Umbilical cord (tissue), 2 donors: ENCODE results near the gene IL17RA. TPM values are rescaled to one million over a fixed set of nuclear protein-coding genes. Genes with fewer than 3 reads are reported as not detected.

ENCODE experiments used
- DNase-seq: peaks from one replicate; pipeline ENCODE4 v3.0.0-alpha.2; 2015; ENCODE audit warnings: low spot score
- total RNA-seq: library from RNA; depleted of rRNA; stranded (reverse); fragments of >200 nt; gene quantifications from one replicate; pipeline ENCODE4 v1.2.3, GENCODE V29; 2014; ENCODE audit warnings: low replicate concordance; ENCODE audit not compliant: insufficient read depth

Gene IL17RA
- total RNA-seq, 1 donor from 2014 or later = 9.6 TPM

- no peak for DNase-seq
Measured at GRCh38 chr22:17079572-17079971, 5.2 kb upstream of the IL17RA start.

GRCh38 chr22:17083255-17083654, 1.5 kb upstream of the IL17RA start:
- DNase-seq = no peak

DNA sequence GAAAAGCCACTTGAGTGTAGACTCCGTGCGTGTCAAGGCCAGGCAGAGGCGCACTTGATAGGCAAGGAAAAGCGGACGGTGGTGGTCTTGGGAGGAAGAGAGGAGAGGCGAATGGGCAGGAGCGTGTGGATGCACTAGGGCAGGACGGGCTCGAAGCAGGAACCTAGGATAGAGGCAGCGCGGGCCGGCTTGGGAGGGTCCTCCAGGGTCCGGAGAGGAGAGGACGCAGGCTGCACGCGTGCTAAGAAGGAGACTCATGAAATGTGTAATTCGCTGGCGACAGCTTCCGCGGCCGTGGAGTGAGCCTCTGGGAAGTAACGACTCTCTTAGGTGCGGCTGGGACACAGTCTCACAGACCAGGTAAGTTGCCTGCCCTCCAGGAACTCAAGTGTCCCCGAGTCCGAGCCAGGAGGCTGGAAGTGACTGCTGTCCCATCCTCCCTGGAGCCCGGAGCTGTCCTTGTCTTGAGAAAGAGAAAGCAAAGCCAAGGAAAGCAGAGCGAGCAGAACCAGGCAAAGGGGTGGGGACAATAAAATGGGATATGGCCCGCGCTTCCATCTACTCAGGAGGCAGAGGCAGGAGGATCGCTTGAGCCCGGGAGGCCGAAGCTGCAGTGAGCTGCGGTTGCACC, 874 bp upstream of the IL17RA start:
- DNase-seq = no peak

DNA sequence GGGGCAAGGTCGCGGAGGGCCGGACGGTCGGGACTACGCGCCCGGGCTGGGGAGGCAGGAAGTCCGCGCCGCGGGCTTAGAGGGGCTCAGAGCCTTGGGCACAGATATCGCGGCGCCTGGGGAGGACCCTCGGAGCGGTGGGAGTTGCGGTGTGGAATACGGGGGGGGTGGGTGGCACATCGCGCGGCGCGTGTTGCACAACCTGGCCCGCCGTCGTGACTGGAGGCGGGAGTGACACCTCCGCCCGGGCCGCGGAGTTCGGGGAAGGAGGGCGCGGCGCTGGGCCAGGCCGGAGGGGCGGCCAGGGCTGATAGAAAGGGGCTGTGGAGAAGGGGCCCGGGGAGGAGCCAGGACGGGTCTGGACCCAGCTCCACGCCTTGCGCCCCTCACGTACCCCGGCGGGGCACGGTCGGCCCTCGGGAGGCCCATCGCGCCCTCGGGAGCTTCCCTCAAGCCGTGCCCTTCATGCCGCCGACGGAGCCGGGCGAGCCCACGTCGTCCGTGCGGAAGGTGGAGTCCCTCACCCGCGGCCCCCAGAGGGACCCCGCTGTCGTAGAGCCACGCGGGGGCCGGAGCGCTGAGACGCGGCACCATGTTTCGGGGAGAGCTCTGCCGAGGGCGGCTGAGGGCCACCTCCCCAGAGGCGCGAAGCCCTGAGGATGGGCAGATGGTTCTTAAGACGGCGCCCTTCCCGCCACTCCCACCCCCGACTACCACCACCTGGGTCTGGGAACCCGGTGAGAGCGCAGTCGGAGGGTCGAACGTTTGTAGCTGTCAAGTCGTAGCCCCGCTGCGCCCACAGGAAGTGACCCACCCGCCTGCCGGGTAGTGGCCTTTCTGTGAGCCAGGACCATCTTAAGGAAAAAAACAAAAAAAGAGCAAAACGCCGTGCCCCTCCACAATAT, 729 bp downstream of the IL17RA start:
- DNase-seq = no peak

GRCh38 chr22:17086296-17086695, 1.5 kb downstream of the IL17RA start:
- no peak for DNase-seq

DNA sequence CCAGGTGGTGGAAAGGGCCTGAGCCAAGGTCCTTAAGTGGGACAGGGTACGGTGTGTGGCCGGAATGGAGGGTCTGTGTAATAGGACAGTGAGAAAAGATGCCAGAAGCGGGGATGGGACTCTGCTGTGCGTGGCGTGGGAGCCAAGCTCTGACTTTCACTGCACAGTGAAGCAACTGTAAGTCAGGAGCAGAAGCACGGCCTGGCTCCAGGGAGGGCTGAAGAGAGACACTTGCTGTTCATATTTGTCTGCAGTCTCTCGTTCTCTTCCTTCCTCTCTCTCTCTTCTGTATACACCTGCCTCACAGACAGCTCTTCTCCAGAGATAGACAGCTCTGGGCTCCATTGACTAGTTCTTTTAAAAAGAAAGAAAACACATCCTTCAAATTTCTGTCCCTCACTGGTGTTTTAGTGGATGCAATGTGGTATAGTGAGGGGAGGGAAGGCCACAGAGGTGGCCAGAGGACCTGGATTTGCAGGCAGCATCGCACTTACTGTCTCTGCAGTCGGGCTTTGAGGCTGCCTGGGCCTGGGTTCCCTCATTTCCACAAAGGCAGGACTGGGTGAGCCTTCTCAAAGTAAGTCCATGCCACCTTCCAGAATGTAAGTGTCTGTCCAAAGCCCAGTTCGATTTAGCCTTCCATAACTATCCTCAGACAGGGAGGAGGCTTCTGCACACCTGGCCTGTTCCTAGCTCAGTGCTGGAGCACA, 2.1 kb downstream of the IL17RA start:
- DNase-seq = no peak

GRCh38 chr22:17087498-17088131, 2.8 kb downstream of the IL17RA start:
- no peak for DNase-seq

GRCh38 chr22:17090550-17090949, 5.8 kb downstream of the IL17RA start:
- DNase-seq = no peak

GRCh38 chr22:17091851-17092250, 7.1 kb downstream of the IL17RA start:
- no peak for DNase-seq

DNA sequence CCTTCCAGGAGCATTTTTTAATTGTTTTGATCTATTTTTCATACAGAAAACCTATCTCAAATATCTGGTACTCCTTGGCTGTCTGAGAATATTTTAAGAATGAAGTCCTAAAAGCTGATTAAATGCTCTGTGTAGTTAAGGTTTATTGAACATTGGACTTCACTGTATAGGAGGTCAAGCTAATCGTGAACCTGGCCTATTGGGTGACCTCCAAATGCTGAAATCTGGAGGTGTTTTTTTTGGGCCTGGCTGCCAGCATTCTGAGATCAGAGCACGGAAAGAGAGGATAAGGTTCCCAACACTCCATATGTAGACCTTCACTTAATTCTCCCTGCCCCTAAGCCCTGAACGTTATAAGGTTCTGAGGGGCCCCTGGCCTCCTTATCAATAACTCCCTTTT, 8.3 kb downstream of the IL17RA start:
- DNase-seq = no peak

DNA sequence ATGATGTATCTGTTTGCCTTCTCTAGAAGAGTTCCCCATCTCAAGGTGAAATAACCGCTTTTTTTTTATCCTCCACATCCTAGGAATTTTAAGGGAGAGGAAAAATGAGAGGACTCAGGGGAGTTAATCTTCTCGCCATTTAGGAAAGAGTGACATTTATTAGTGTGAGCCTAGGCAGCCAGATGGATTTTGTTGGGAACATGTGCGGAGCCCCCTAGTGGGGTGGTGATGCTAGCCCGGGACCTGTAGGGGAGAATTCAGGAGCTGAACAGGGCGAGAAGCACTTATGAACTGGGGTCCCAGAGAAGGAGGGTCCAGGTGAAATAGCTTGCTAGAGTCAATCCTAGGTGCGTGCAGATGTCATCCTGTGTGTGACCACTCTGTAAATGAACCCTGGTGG, 10.7 kb downstream of the IL17RA start:
- no peak for DNase-seq

- no peak for DNase-seq
Measured at GRCh38 chr22:17096071-17096470, 11.3 kb downstream of the IL17RA start.

DNA sequence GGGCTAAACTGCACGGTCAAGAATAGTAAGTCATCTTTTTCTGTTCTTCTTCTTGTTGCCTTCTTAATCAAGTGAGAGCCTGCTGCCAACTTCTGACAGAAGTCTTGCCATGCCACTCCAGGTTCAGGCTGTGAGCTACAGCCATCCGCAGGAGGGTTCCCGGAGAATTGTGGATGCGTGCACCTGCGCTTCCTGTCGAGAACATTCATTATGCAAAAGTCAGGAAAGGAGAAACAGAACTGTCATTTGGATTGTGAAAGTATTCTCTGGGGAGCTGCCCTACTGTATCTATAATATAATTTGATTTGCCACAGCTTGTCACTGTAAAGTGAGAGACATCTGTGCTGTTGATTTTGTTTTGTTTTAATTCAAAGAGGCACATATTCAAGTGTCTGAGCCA, 12.3 kb downstream of the IL17RA start:
- no peak for DNase-seq

DNA sequence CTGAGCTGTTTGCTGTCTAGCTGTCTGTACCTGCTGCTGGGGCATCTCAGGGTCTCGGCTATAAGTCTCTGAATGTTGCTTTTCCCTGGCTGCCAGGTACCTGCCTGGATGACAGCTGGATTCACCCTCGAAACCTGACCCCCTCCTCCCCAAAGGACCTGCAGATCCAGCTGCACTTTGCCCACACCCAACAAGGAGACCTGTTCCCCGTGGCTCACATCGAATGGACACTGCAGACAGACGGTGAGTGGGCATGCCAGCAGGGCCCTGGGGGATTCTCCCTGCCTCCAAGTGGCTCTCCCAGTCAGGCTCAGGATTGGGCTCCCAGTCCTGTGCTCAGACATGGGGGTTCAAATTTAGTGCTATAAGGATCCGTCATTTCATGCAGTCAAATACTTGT, 12.9 kb downstream of the IL17RA start:
- no peak for DNase-seq

DNA sequence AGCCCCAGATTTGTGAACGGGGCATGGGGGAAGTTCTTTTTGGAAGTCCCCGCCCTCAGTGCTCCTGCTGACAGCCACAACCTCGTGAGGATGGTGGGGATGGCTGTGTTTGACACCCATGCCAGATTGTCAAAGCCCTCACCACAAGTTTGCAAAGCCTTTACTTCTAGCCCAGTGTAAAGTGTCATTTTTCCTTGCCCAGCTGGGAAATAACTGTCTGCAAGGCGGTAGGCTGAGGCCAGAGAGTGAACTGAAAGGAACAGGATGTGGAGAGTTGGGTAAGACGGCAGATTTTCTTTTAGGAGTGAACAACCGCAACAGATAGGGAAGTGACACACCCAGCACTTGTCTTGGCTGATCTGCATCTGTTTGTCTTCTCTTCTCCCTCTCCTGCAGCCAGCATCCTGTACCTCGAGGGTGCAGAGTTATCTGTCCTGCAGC, 13.6 kb downstream of the IL17RA start:
- no peak for DNase-seq

DNA sequence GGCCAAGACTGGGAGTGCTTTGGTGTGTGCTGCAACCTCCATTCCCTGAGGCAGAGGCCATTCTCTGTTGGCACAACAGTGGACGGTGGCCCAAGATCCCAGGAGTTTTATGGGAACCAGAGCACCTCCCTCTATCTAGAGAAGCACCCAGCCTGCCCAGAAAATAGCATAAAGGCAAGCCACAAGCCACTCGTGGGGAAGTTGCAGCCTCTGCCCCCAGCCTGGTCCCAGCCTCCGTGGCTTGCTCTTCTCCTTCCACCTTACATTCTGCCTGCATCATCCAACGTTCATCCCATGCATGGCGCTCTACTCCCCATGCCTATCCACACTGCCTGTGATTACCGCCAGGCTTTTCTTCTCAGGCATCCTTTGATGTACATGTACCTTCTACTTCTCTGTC, 15.8 kb downstream of the IL17RA start:
- no peak for DNase-seq

- DNase-seq = no peak
Measured at GRCh38 chr22:17101475-17102296, 16.9 kb downstream of the IL17RA start.

DNA sequence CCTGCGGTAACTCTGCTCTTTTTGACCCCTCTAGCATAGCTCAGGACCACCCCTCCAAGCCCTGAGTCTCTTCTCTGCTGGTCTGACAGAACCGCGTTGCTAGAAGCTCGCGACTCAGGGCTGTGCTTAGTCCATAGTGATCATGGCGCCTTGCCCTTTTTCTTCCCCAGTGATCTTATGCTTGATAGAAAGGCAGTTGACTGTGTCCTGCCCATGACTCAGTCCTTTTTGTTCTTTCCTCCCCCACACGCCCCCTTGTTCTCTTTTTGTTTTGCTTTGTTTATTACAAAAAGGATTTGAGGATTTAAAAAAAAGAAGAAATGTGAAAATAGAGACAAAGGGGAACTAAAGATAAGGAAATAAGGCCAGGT, 17.5 kb downstream of the IL17RA start:
- no peak for DNase-seq

- DNase-seq = no peak
Measured at GRCh38 chr22:17103351-17103750, 18.6 kb downstream of the IL17RA start.

DNA sequence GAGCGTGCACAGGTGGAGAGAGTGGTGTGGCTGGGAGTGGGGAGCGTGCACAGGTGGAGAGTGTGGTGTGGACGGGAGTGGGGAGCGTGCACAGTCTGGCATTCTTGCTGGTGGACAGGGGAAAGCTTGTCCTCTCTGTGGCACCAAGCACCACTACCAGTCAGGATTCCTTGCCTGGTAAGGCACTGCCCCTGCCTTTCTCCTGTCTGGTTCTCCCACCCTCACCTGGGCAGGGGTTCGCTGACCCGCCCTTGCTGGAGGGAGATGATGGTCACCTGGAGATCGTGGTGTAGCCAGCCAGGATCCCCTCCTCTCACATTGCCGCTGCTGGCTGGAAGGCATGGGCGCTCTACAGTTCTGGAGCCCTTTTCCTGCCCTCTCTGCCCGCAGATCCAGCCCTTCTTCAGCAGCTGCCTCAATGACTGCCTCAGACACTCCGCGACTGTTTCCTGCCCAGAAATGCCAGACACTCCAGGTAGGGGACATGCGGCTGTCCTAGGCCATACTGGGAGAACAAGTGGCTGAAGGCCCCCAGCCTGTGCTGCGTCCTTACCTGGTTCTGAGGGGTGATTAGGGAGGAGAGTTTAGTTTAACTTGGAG, 19.6 kb downstream of the IL17RA start:
- DNase-seq = no peak
